HG03442 (cell line): ENCODE results near the gene SMURF1.
A peak's percentile ranks its signal among the peaks of the same experiment; 100 is the strongest.
"Not testable (repeated sequence)": the region's sequence is repeated elsewhere in the genome, so short reads cannot be mapped to it uniquely, and the experiment has no call there.

Experiments
- ATAC-seq: cut with Tn5 transposase; IDR thresholded peaks from one replicate; pipeline ENCODE4 v1.9.1; 2021; ENCODE audit warnings: mild to moderate bottlenecking, moderate library complexity; ENCODE audit not compliant: unreplicated experiment

Gene SMURF1

DNA sequence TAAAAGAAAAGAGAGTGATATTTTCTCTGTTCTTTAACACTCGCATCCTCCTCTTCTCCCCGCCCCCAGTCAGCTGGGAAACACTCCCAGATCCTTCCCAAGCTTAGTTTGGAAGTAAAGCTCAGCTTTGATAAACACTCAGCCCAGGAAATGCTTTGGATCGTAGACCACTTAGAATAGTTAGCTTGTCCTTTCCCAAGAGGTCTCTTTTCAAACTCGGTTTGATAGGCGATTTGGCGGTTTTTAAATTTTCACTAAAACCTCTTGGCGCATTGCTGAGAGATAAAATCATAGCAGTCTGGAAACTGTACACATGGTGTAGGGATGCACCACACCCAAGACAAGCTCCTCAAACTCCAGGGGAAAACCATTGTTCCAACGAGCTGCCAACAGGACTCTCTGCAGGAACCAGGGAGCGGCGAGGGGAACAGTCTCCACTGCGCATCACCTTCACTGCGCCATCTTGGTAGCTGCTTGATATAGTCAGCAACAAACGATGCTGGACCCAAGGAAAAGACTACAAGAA is 22.3 kb downstream of the SMURF1 start:
- ATAC-seq, result no peak

DNA sequence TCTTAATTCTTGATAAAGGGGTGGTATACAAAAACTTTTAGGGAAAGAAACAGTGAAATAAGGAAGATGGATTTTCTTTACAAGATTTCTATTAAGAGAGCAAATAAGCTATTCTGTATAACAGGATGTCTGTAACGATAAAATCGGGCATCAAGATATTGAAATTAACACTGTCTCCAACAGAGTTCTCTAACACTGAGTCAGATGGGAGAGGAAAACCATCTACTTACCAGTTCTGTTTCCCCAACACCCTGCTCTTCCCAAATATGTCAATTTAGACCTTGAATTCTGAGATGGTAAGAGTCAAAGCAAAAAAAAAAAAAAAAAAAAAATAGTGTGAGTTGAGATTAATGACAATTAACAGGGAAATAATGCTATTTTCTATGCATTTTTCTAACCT is 23.0 kb downstream of the SMURF1 start:
- ATAC-seq, result no peak

DNA sequence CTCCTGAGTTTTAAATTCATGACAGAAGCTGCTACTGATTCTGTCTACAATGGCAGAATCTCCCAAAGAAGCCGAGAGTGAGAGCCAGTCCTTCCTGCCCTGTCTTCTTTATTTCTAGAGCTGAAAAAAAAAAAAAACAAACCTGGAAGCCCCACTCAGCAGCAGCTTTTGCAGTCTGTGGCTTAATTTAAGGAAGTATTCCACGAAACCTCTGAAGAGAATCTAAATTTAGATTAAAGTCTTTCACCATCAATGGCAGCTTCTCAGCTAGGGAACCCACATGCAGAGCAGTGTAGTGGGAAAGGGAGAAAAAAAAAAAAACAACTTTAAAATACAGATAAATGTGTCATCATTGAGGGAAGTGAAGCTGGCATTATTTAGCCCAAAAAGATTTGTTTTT is 23.4 kb downstream of the SMURF1 start:
- no peak for ATAC-seq

- no peak for ATAC-seq
These were observed 25.8 kb downstream of the SMURF1 start for GRCh38 chr7:99118077-99118476.

DNA sequence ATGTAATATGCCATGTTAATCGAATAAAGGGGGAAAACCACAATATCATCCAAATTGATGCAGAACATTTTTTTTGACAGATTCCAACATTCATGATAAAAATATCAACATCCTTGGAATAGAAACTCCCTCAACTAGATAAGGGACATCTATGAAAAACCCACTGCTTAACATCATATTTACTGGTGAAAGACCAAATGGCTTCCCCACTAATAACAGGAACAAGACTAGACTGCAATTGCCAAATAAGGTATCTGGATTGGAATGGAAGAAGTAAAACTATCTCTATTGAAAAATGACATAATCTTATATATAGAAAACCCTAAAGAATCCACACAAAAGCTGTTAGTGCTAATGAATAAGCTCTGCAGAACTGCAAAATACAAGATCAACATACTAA is 27.8 kb downstream of the SMURF1 start:
- ATAC-seq, result no peak

DNA sequence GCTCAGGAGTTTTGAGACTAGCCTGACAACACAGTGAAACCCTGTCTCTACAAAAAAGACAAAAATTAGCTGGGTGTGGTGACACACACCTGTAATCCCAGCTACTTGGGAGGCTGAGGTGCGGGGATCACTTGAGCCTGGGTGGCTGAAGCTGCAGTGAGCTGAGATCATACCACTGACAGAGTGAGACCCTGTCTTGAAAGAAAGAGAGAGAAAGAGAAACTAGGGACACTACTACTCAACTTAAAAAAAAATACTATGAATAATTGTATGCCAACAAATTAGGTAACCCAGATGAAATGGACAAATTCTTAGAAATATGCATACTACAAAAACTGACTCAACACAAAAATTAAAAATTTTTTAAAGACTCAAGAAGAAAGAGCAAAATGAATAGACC is 28.5 kb downstream of the SMURF1 start:
- ATAC-seq, result no peak

DNA sequence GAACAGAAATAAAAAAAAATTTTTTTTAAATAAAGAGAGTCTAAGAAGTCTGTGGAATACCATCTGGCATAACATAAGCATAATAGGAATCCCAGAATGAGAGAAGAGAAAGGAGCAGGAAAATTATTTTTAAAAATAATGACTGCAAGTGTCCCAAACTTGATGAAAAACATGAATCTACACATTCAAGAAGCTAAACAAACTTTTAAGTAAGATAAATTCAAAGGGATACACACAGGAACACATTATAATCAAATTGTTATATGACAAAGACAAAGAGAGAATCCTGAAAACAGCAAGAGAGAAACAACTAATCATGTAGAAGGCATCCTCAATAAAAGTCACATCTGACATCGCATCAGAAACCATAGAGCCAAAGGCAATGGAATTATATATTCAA is 30.9 kb downstream of the SMURF1 start:
- ATAC-seq, result no peak

DNA sequence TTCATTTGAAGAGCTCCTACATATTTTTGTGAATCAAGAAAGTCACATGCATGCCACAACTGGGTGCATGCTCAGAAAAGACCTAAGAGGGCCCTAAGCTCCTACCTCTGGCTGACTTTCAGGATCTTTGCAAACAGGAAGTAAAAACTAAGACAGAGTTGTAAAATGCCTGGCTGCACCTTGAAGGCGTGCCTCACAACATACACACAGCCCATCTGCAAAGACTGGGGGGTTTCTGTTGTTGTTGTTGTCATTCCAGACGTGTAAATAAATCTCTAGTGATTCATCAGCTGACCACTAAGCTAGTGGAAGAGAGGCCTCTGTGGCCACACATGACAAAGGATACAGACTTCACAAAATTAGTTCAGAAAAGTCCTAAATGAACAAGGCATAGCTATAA is 31.8 kb downstream of the SMURF1 start:
- peak; percentile 78 for ATAC-seq

- no peak for ATAC-seq
These were observed 32.3 kb downstream of the SMURF1 start for GRCh38 chr7:99111591-99111990.

DNA sequence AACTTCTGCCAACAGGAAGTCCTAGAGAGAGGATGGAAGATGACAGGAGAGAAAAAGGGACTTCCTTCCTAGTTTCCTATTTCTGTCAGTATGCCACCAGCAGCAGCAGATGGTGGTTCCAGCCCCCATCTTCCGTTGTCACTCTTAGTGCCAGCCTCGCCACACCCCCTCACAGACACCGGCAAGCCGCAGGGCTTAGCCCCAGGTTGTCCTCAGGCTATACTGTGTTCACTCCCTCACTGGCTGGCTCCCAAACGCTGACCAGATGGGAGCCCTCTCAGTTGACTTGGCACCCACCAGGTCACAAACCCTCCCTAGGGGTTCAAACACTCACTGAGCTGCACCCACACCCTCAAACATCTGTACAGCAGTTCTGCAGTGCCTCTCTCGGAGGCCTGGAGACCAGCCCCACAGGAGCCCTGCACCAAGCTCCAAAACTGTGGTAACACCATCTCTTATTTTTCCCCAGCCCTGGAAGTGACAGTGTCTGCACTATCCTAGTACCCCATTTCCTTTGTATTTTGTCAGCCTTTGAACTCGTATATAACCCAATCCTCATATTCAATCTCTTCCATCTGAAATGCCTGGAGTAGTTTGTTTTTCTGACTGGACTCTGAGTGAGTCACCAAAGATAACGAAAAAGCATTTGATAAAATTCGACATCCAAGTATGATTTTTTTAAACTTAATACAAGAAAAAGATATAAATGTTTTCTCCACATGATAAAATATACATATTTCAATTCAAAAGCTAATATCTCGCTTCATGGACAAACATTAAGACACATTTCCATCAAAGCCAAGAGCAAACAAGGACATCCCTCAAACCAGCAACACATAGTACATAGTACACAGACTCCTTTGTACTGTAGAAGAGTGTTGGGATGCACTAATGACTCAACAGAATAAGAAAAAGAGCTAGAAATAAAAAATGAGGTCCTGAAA is 34.5 kb downstream of the SMURF1 start:
- no peak for ATAC-seq

DNA sequence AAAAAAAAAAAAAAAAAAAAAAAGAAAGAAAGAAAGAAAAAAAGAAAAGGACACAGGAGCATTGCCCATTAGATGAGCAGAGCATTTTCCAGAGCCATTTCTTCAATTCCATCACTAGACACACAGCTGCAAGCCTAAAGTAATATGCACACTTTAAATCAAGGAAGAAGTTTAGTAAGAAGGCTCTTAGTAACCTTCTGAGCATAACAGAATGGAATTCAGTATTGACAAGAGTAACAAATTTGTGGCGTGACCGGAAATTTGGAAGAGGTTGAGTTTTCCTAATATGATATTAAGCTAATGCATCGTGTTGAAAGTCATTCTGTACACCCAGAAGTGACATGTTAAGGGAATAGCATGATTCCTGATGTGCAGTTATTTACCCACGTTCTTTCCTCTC is 35.3 kb downstream of the SMURF1 start:
- no peak for ATAC-seq

GRCh38 chr7:99106821-99107241 is 37.1 kb downstream of the SMURF1 start:
- no peak for ATAC-seq

DNA sequence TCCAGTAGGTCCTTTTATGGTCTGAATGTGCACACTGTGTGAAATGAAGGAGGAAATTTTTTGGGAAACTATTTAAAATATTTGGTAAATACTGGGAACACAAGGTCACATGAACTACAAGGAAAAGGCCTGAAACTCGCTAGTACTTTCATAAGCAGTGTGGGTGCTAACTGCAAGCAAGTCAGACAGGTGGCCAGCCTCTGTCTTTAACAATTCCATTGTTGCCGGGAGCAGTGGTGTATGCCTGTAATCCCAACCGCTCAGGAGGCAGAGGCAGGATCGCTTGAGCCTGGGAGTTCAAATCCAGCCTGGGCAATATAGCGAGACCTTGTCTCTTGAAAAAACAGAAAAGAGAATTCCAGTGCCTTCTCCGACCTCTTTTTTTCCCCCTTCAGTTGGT is 37.5 kb downstream of the SMURF1 start:
- no peak for ATAC-seq

- no peak for ATAC-seq
These were observed 38.2 kb downstream of the SMURF1 start for GRCh38 chr7:99105756-99106155.

- ATAC-seq, result no peak
These were observed 39.3 kb downstream of the SMURF1 start for GRCh38 chr7:99104631-99105030.

- not testable (repeated sequence) for ATAC-seq
These were observed 40.1 kb downstream of the SMURF1 start for GRCh38 chr7:99103836-99104235.

GRCh38 chr7:99102809-99103690 is 40.9 kb downstream of the SMURF1 start:
- no peak for ATAC-seq

DNA sequence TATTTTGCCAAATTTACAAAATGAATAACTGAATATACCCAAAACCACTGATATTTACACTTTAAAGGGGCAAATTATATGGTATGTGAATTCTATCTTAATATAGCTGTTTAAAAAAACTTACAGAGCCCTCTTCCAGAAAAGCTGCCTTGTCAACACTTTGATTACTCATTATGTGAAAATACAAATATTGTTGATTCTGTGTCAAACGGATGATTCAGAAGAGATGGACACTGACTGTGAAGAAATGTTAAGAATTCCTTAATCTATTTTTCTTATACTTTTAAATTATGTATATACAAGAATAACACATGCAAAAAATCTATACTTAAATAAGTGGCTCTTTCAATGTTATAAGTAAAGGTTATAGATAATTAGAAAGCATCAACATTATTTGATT is 41.5 kb downstream of the SMURF1 start:
- ATAC-seq, result no peak

- not testable (repeated sequence) for ATAC-seq
These were observed 42.4 kb downstream of the SMURF1 start for GRCh38 chr7:99101516-99101915.

DNA sequence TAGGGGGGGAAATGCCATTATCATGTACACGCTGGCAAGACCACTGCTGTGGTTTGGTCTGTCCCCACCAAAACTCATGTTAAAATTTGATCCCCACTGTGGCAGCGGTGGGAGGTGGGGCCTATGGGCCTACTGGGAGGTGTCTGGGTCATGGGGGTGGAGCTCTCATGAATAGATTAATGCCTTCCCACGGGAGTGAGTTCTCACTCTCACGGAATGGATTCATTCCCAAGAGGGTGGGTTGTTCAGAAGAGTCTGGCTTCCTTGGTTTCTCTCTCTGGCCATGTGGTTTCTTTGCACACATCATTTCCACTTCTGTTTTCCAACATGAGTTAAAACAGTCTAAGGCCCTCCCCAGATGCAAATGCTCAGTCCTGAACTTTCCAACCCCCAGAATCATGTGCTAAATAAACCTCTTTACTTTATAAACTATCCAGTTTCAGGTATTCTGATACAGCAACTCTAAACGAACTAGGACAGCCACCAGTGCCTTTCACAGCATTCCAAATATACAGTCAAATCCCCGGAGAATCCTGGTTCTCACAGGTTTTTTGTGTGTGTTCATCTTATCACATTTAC is 44.3 kb downstream of the SMURF1 start:
- ATAC-seq, result no peak

DNA sequence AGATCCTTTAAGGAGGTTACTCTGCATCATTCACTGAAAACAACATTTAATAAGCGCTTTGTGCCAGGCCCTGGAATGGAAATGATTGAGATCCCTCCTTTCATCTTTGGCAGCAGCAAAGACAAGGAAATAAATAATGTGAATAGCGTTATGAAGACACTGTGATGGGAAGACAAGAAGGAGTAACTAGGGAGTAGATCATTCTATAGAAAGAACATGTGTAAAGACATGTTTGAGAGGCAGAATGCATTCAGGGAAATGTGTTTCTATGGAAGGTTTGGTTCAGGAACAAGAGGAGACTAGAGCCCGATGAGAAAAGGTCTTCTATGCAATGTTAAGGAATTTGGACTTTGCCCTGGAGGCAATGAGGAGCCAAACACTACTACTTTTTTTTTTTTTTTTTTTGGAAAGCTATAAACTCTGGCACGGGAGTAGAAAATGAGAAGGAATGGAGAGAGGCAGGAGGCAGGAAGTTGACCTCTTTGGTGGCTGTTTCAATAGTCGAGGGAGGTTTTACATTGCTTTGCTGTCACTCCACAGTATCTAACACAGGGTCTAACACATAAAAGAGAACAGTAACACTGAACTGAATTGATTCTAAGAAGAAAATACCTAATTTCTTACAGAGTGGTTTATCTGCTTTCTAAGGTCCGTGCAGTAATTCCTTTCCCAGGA is 44.9 kb downstream of the SMURF1 start:
- ATAC-seq, result no peak
